T-helper 2 cell treated with Interferon-gamma antibody and Interleukin-4, amounts not matched to agents 5 μg/mL and 100 μg/mL, for 36 hours (primary cell): ENCODE measurements around the gene ZNF217.
"Not testable (repeated sequence)": the region's sequence is repeated elsewhere in the genome, so short reads cannot be mapped to it uniquely, and the experiment has no call there.

Source experiments
- DNase-seq: peaks from one replicate; pipeline ENCODE4 v3.0.0; 2021; ENCODE audit warnings: low spot score
- H3K27ac Mint-ChIP-seq: one replicate; pipeline ENCODE4 v1.8.0; 2021; ENCODE audit warnings: mild to moderate bottlenecking, mixed read lengths
- H3K27me3 Mint-ChIP-seq: one replicate; pipeline ENCODE4 v1.8.0; 2021; ENCODE audit warnings: low read depth, mixed read lengths
- H3K36me3 Mint-ChIP-seq: one replicate; pipeline ENCODE4 v1.8.0; 2021; ENCODE audit warnings: low read depth, mixed read lengths
- H3K4me1 Mint-ChIP-seq: one replicate; pipeline ENCODE4 v1.8.0; 2021; ENCODE audit warnings: low read depth, mixed read lengths
- H3K4me3 Mint-ChIP-seq: one replicate; pipeline ENCODE4 v1.8.0; 2022; ENCODE audit warnings: mild to moderate bottlenecking, moderate library complexity, mixed read lengths
- H3K9me3 Mint-ChIP-seq: one replicate; pipeline ENCODE4 v1.8.0; 2021; ENCODE audit warnings: mixed read lengths

Gene ZNF217

DNA sequence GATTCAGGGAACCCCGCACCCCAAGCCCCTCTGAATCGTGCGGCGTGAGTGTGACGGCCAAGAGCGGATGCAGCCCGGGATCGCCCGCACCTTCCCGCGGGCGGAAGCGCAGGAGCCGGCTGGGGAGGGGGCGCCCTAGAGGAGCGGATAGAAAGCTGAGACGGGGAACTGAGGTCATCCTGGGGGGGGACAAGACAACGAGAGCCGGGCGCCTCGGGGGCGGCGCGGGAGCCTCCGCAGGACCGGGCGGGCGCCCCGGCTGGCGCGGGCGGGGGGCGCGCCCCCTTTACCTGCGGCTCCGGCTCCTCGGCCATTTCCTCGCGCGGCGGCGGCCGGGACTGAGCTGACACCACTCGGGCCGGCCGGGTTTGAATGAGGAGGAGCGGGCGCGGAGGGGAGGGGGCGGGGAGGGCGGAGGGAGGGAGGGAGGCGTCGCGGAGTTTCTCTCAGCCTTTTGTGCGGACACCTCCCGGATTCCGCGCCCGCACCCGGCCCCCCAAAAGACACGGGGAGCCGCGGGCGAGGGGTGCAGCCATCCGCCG, at the start of gene ZNF217:
ZNF217 (minus strand) TSS at position 374 of the 542 bp plus-strand sequence. CDS start 11,013 bp downstream, outside the sequence.
- H3K27me3 Mint-ChIP-seq, H3K9me3 Mint-ChIP-seq: not testable (repeated sequence)
- peak within 1 kb of the TSS; percentile 94 for H3K4me3 Mint-ChIP-seq
- H3K4me1 Mint-ChIP-seq, result peaks cover 50% of the 10 kb centered on the region
- H3K27ac Mint-ChIP-seq, result peak within 1 kb of the TSS; percentile 96
- H3K36me3 Mint-ChIP-seq, result peaks cover 34% of the 10 kb centered on the region
- DNase-seq, result peak; percentile 75

DNA sequence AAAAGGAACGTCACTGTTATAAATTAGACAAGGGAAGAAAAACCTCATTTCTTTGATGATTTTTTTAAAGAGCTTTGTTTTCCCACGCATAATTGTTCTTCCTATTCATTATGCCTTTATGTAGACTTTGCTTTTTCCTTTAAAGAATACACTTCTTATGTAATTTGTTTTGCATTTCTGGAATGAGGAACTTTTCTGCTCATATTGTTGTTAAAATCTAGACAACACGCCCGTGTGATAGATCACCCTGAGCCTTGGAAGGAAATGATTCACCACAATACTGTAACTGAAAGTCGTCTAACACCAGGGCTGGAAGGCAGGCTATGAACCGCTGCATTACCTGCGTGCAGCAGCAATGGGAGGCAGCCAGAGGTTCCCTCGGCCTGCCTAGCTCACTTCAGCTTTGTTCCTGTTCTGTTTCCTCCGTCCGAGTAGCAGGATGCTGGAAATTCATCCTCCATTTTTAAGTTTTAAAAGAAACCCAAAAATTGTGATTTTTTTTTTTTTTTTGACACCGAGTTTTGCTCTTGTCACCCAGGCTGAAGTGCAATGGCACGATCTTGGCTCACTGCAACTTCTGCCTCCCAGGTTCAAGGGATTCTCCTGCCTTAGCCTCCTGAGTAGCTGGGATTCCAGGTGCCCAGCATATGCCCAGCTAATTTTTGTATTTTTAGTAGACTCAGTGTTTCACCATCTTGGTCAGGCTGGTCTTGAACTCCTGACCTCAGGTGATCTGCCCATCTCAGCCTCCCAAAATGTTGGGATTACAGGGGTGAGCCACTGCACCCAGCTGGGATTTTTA, 49.6 kb upstream of the ZNF217 start:
- peak; percentile 67 for DNase-seq
- peak overlapping the region; percentile 95 for H3K27ac Mint-ChIP-seq
- H3K36me3 Mint-ChIP-seq, result no peaks in the 10 kb centered on the region
- no peaks in the 10 kb centered on the region for H3K27me3 Mint-ChIP-seq
- H3K4me3 Mint-ChIP-seq, result peak overlapping the region; percentile 80
- peaks cover 42% of the 10 kb centered on the region for H3K4me1 Mint-ChIP-seq
- H3K9me3 Mint-ChIP-seq, result no peaks in the 10 kb centered on the region

DNA sequence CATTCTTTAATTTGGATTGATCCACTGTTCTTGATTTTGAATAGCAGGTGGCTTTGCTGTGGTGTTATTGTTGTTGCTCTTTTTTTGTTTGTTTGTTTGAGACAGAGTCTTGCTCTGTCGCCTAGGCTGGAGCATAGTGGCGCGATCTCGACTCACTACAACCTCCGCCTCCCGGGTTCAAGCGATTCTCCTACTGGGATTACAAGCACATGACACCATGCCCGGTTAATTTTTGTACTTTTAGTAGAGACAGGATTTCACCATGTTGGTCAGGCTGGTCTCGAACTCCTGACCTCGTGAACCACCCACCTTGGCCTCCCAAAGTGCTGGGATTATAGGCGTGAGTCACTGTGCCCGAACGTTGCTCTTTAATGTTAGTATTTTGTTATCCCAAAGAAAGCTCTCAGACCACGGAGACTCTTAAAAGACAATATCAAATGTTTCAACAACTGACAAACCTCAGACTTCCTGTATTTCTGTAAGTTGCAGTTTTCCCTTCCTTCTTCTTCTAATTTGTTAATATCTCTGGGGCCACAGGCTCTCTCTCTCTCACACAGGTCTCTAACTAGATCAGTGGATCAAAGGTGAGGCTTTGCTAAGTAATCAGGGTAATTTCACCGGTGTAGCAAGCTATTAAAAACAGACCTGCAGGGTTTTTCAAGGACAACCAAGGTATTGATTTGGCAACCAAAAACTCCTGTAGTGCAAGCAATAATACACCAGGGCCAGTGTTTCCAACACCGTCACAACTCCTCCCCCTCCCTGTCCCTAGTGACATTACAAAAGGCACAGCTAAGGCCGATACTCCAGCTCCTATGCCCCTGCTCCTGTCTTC, 48.8 kb upstream of the ZNF217 start:
- no peaks in the 10 kb centered on the region for H3K9me3 Mint-ChIP-seq
- H3K27ac Mint-ChIP-seq, result peak overlapping the region; percentile 95
- H3K4me1 Mint-ChIP-seq, result peaks cover 45% of the 10 kb centered on the region
- H3K36me3 Mint-ChIP-seq, result no peaks in the 10 kb centered on the region
- DNase-seq, result peak; percentile 55
- H3K27me3 Mint-ChIP-seq, result no peaks in the 10 kb centered on the region
- peak overlapping the region; percentile 80 for H3K4me3 Mint-ChIP-seq

DNA sequence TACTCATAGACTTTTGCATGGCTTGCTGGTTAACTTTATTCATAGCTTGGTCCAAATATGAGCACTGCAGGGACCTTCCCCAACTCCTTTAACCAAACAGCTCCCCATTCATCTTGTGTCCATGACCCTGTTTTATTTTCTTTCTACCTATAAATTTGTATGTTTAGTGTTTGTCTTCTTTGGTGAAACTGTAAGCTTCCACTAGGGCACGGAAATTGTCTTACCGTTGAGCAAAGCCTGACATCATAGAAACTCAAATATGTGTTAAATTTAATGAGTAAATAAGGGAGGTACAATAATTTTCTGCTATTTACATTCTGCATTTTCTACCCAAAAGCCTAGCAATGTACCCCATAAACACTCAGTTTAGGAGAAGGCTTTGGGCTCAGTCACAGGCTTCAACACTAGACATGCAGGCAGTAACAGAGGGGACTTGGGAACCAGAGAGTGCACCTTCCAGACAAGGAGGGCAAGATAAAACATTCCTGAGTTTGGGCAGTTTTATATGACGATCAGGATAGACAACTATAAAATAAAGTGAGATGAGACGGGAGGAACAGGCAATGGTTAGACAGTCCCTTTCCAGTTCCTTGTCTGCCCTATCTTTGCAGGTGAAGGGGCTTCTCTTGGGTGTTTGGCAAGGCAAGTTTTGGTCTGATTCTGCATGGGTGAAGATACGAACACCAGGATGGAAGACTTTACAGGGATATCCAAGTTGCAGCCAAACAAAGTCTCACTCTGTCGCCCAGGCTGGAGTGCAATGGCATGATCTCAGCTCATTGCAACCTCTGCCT, 46.2 kb upstream of the ZNF217 start:
- no peak overlapping the region for H3K4me3 Mint-ChIP-seq
- peaks cover 55% of the 10 kb centered on the region for H3K4me1 Mint-ChIP-seq
- H3K36me3 Mint-ChIP-seq, result peaks cover 1% of the 10 kb centered on the region

DNA sequence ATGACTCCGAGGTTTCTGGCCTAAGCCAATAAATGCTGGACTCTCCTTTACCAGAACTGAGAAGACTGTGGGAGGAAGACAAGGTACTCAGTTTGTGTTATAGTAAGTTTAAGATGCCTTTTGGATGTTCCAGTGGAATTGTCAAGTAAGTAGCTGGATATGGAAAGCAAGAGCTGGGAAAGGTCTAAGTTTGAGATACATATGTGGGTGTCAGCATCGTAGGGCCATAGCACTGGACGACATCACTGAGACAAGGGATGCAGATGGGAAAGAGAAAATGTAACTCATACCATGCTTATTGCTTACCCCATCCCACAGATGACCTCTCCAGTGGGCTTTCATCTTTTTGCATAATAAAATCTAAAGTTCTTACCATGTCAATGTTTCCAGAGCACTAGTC, 45.5 kb upstream of the ZNF217 start:
- no peak overlapping the region for H3K27ac Mint-ChIP-seq
- H3K9me3 Mint-ChIP-seq, result no peaks in the 10 kb centered on the region
- H3K4me3 Mint-ChIP-seq, result no peak overlapping the region
- DNase-seq, result no peak
- H3K36me3 Mint-ChIP-seq, result peaks cover 1% of the 10 kb centered on the region
- H3K4me1 Mint-ChIP-seq, result peaks cover 54% of the 10 kb centered on the region
- no peaks in the 10 kb centered on the region for H3K27me3 Mint-ChIP-seq

More for the DNA sequence above, 46.2 kb upstream of the ZNF217 start:
- H3K9me3 Mint-ChIP-seq, result no peaks in the 10 kb centered on the region
- no peaks in the 10 kb centered on the region for H3K27me3 Mint-ChIP-seq
- no peak for DNase-seq
- peak overlapping the region; percentile 49 for H3K27ac Mint-ChIP-seq

DNA sequence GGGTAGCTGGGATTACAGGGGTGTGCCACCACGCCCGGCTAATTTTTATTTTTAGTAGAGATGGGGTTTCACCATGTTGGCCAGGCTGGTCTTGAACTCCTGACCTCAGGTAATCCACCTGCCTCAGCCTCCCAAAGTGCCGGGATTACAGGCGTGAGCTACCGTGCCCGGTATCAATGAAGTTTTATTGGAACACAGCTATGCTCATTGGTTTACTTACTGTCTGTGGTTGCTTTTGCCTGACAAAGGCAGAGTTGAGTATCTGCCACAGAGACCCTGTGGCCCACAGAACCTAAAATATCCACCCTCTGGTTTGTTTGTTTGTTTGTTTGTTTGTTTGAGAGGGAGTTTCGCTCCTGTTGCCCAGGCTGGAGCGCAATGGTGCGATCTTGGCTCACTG, 43.7 kb upstream of the ZNF217 start:
- not testable (repeated sequence) for H3K9me3 Mint-ChIP-seq, DNase-seq, H3K4me3 Mint-ChIP-seq, H3K36me3 Mint-ChIP-seq, H3K27me3 Mint-ChIP-seq, H3K27ac Mint-ChIP-seq
- peaks cover 40% of the 10 kb centered on the region for H3K4me1 Mint-ChIP-seq

DNA sequence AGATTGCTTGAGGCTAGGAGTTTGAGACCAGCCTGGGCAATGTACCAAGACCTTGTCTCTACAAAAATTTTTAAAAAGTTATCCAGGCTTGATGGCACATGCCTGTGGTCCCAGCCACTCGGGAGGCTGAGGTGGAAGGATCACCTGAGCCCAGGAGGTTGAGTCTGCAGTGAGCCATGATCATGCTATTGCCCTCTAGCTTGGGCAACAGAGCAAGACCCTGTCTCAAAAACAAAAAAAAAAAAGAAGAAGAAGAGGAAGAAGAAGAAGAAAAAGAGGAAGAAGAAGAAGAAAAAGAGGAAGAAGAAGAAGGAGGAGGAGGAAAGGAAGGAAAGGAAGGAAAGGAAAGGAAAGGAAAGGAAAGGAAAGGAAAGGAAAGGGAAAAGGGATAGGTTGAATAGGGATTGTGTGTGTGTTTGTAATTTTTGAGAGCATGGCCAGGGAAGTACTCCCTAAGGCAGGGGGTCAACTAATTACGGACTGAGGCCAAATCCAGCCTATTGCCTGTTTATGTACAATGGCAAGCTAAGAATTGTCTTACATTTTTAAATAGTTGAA, 43.0 kb upstream of the ZNF217 start:
- H3K27ac Mint-ChIP-seq, result no peak overlapping the region

DNA sequence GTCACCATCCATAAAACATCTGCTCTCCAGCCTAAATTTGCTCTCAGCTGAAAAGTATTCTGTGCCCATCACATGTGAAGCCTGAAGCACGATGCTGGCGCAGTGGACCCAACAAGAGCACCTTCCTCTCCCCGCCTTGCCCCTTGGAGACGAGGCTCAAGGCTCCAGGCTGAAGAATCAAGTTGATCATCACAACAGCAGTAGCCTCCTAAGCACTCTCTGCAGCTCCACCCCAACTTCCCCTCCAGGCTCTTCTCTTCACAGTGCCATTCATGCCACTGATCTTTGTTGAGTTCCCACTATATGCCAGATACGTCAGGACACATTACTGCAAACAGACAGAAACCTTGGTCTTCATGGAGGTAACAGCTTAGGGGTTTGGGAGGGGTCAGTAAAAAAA, 41.6 kb upstream of the ZNF217 start:
- H3K36me3 Mint-ChIP-seq, result peaks cover 3% of the 10 kb centered on the region
- H3K27me3 Mint-ChIP-seq, result no peaks in the 10 kb centered on the region
- no peaks in the 10 kb centered on the region for H3K9me3 Mint-ChIP-seq
- H3K27ac Mint-ChIP-seq, result peak overlapping the region; percentile 54
- no peak for DNase-seq
- H3K4me3 Mint-ChIP-seq, result no peak overlapping the region
- peaks cover 35% of the 10 kb centered on the region for H3K4me1 Mint-ChIP-seq

More for the DNA sequence above, 43.0 kb upstream of the ZNF217 start:
- DNase-seq, result no peak
- H3K9me3 Mint-ChIP-seq, result no peaks in the 10 kb centered on the region
- H3K4me1 Mint-ChIP-seq, result peaks cover 40% of the 10 kb centered on the region
- H3K27me3 Mint-ChIP-seq, result no peaks in the 10 kb centered on the region
- H3K4me3 Mint-ChIP-seq, result no peak overlapping the region
- H3K36me3 Mint-ChIP-seq, result peaks cover 3% of the 10 kb centered on the region

DNA sequence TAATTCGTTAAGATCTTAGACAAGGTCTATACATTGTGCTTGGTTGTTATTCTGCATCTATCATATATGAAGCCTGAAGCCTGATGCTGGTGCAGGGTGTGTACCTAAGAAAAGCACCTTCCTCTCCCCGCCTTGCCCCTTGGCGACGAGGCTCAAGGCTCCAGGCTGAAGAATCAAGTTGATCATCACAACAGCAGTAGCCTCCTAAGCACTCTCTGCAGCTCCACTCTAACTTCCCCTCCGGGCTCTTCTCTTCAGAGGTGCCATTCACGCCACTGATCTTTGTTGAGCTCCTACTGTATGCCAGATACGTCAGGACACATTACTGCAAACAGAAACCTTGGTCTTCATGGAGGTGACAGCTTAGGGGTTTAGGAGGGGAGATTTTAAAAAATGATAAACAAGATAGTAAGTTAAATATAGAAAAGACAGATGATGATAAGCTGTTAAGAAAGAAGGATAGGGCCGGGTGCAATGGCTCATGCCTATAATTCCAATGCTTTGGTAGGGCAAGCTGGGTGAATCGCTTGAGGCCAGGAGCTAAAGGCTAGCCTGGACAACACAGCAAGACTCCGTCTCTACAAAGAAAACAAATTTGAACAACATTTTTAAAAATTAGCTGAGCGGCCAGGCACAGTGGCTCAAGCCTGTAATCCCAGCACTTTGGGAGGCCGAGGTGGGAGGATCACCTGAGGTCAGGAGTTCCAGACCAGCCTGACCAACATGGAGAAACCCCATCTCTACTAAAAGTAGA, 38.4 kb upstream of the ZNF217 start:
- peaks cover 3% of the 10 kb centered on the region for H3K36me3 Mint-ChIP-seq
- DNase-seq, result no peak
- no peaks in the 10 kb centered on the region for H3K9me3 Mint-ChIP-seq
- no peak overlapping the region for H3K4me3 Mint-ChIP-seq
- no peak overlapping the region for H3K27ac Mint-ChIP-seq
- no peaks in the 10 kb centered on the region for H3K27me3 Mint-ChIP-seq
- peaks cover 27% of the 10 kb centered on the region for H3K4me1 Mint-ChIP-seq

DNA sequence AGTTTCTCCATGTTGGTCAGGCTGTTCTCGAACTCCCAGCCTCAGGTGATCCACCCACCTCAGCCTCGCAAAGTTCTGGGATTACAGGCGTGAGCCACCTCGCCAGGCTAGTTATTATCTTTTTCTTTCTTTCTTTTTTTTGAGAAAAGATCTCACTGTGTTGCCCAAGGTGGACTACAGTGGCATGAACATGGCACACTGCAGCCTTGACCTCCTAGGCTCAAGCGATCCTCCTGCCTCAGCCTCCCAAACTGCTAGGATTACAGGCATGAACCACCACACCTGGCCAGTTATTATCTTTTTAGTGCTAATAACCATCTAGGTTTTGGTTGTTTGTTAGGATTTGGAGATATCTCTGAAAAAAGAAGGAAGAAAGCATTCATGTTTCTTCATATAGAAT, 35.8 kb upstream of the ZNF217 start:
- no peaks in the 10 kb centered on the region for H3K9me3 Mint-ChIP-seq
- peaks cover 2% of the 10 kb centered on the region for H3K36me3 Mint-ChIP-seq
- peaks cover 17% of the 10 kb centered on the region for H3K4me1 Mint-ChIP-seq
- DNase-seq, result no peak
- H3K27me3 Mint-ChIP-seq, result no peaks in the 10 kb centered on the region
- H3K27ac Mint-ChIP-seq, result no peak overlapping the region
- H3K4me3 Mint-ChIP-seq, result no peak overlapping the region

DNA sequence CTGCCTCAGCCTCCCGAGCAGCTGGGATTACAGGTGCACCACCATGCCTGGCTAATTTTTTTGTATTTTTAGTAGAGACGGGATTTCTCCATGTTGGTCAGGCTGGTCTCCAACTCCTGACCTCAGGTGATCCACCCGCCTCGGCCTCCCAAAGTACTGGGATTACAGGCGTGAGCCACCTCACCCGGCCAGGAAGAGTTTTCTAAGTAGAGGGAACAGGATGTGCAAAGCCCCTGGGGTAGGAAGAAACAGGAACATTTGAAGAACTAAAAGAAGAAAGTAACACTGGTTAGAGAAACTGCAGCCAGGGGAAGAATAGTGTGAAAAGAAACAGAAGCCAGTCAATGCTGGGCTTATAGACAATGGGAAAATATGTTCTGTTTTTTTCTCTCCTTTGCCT, 35.1 kb upstream of the ZNF217 start:
- not testable (repeated sequence) for H3K27ac Mint-ChIP-seq, H3K9me3 Mint-ChIP-seq, H3K27me3 Mint-ChIP-seq, H3K4me3 Mint-ChIP-seq, H3K36me3 Mint-ChIP-seq, DNase-seq
- peaks cover 19% of the 10 kb centered on the region for H3K4me1 Mint-ChIP-seq

DNA sequence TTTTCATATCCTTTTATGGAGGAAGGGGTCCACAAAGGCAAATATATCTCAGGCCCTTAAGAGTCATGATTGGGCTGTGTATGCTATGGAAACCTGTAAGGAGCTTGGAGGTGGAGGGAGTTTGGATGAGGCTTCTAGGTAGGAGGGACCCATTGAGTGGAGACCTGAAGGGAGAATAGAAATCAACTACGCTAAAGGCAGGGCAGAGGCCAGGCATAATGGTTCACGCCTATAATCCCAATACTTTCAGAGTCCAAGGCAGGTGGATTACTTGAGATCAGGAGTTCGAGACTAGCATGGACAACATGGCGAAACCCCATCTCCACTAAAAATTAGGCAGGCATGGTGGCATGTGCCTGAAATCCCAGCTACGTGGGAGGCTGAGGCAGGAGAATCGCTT, 34.4 kb upstream of the ZNF217 start:
- H3K9me3 Mint-ChIP-seq, result no peaks in the 10 kb centered on the region
- no peak overlapping the region for H3K4me3 Mint-ChIP-seq
- no peak overlapping the region for H3K27ac Mint-ChIP-seq
- peaks cover 26% of the 10 kb centered on the region for H3K4me1 Mint-ChIP-seq
- no peak for DNase-seq
- no peaks in the 10 kb centered on the region for H3K27me3 Mint-ChIP-seq
- H3K36me3 Mint-ChIP-seq, result peaks cover 2% of the 10 kb centered on the region

DNA sequence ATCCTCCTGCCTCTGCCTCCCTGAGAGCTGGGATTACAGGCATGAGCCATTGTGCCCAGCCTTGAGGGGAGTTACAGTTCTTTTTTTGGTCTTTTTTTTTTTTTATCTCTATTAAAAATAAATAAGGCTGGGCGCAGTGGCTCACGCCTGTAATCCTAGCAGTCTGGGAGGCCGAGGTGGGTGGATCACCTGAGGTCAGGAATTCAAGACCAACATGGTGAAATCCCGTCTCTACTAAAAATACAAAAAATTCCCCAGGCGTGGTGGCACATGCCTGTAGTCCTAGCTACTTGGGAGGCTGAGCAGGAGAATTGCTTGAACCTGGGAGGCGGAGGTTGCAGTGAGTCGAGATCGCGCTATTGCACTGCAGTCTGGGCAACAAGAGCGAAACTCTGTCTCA, 33.4 kb upstream of the ZNF217 start:
- not testable (repeated sequence) for H3K27me3 Mint-ChIP-seq, DNase-seq, H3K4me3 Mint-ChIP-seq, H3K27ac Mint-ChIP-seq, H3K9me3 Mint-ChIP-seq, H3K36me3 Mint-ChIP-seq
- peaks cover 36% of the 10 kb centered on the region for H3K4me1 Mint-ChIP-seq
